GM18517 (cell line): ENCODE data around the gene BMP10.
"Not testable (repeated sequence)": the region's sequence is repeated elsewhere in the genome, so short reads cannot be mapped to it uniquely, and the experiment has no call there.

Source experiments
- ATAC-seq: cut with Tn5 transposase; IDR thresholded peaks from one replicate; pipeline ENCODE4 v1.9.1; 2021; ENCODE audit warnings: mild to moderate bottlenecking, moderate library complexity; ENCODE audit not compliant: unreplicated experiment

BMP10 gene

DNA sequence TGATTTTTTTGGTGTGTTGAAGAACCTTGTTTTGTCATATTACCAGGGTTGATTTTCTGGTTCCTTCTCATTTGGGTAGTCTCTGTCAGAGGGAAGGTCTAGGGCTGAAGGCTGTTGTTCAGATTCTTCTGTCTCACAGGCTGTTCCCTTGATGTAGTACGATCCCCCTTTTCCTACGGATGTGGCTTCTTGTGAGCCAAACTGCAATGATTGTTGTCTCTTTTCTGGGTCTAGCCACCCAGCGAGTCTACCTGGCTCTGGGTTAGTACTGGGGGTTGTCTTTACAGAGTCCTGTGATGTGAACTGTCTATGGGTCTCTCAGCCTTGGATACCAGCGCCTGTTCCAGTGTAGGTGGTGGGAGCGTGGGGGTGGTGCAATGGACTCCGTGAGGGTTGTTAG, 24.8 kb upstream of the BMP10 start:
- ATAC-seq, result not testable (repeated sequence)

DNA sequence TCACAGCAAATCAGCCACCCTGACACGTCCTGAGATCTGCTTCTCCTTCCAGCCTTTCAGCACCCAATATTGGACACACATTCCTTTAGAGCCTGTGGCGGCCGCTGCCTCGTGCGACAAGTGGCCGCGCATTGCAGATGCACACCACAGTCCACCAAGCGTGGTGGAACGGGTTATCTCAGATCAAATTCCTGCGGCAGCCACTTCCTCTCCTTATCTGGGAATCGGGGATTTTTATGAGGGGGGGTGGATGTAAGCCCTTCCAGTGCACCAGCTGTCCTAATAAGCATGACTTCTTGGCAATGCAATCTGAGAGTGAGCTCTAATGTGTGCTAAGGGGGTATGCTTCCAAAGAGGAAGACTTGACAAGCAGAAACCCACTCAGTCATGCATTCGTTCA, 18.3 kb upstream of the BMP10 start:
- ATAC-seq, result no peak

DNA sequence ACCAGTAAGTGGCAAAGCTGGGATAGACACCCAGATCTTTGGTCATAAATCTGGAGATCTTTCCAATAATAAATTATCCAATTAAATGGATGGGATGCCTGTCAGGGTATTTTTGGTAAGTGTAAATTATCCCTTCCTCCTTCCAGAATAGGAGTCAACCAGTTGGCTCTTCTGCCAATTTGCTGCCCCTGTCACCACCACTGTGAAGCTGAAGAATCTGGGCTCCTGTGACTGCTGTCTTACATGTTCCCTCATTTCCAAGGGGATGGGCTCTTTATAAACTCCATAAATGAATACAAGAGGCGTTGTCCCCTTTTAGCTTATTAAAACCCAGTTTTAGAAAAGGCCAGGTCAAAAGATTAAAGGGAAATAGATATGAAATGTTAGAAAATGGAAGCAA, 17.8 kb upstream of the BMP10 start:
- ATAC-seq, result no peak

DNA sequence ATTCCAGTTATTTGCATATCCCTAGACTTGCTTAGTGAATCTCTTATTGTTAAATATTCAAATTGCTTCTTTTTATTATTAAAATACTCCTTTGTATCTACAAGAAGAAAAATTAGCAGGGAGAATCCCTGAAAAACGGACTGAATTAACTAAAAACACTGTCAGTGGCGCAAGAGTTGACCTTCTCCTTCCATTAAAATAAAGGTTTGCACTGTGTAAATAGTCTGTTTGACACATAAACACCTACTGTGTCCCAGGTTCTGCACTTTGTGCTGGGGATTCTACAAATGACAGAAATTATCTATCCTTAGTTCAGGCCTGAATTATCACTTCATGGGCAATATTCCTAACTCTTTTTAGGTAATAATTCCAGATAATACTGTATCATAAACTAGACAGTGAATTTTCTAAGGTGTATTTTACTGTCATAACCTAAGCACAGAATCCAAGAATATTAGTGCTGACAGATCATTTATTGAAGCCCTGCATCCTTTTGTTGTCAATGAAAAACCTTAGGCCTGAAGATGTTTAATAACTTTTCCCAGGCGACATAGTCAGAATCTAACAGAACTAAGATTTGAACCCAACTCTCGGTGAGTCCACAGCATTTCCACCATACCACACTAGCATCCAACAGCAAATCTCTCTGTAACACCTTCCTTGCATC, 17.0 kb upstream of the BMP10 start:
- ATAC-seq, result no peak

DNA sequence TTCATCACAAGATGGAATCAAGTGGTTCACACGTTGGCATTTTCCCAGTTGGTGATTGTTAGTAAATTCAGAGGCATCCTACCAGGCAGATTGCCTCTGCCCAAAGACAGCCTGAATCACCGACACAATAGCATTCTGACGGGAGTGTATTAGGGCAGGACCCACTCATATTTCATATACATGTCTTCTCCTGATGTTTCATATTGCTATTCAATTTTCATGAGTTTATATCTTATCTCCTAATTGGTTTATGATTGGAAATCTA, 14.5 kb upstream of the BMP10 start:
- no peak for ATAC-seq

DNA sequence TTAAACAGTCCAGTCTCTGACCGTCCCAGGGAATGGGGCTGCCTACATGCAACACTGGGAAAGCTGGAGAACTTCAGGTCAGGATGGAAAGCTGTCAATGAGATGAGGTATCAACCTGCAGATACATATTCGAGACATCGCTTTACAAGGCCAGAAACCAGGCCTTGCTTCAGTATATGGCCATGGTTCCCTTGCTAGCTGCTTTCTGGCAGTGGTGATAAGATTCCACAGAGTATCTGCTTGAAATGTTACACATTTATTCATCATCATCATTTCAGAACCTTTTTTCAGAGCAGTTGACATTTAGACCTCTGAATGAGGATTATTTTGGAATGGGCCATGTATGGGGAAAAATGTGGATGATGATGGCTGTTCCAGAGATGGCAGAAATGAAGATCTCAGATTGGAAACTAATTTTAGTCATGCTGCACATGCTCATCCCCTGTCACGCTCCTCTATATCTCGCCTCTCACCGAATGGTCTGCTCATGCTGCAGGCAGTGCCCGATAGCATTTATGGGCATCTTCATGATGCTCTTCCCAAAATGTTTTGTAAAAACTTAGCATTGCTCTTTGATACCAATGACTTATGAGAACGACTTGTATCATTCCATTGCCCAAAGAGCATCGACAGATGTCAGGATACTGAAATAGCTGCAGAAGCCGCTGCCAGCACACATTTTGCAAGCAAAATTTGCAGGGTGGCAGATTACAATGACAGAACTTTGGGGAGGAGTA, 14.0 kb upstream of the BMP10 start:
- no peak for ATAC-seq

DNA sequence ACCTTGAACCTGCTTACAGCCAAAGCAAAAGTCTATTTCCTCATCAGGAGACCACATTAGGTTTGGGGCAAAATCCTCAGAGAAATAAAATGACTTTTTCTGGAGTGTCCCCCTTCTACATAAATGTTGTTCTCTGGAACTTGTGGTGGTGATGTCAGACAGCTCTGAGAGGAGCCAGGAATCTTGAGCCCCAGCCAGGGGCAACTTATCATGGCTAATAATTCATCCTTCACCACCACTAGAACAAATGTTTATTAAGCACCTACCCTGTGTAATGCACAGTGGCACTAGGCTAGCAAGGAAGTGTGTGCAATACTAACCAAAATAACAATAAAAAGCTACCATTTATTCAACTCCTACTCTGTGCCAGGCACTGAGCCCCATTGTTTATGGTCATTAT, 9.0 kb upstream of the BMP10 start:
- no peak for ATAC-seq

DNA sequence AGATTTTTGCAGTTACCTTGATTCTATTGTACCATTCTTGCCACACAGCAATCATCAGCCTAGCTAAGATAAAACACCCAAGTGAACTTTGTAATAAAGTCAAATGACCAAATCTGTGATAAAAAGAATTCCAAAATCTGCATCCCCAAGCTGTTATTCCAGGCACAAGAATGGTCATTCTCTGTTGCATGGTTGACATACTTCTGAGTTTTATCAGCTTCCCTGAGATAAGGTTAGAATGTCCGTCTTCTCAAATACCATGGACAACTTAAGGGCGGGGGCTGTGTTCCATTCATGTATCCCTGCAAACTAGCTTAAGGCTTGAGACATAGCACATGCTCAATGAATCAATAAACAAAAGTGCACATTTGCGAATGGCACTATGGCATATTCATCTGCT, 8.1 kb upstream of the BMP10 start:
- no peak for ATAC-seq

DNA sequence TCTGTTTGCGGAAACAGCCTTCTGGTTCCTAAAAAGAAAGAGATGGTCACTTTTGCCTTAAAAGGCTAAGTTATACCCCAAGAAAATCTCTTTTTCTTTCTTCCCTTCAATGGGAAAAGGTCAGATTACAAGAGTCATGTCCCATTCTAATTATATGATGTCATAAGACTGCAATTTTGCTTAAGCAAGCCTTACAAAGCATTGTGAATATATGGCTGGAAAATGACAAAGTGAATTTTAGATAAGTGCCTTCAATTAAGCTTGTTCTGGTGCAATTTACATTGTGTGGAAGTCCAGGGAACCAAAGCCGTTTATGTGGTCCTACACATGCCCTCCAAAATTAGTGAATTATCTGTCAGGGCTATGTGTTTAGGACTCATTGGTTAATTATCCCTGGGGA, 7.6 kb upstream of the BMP10 start:
- ATAC-seq, result no peak

DNA sequence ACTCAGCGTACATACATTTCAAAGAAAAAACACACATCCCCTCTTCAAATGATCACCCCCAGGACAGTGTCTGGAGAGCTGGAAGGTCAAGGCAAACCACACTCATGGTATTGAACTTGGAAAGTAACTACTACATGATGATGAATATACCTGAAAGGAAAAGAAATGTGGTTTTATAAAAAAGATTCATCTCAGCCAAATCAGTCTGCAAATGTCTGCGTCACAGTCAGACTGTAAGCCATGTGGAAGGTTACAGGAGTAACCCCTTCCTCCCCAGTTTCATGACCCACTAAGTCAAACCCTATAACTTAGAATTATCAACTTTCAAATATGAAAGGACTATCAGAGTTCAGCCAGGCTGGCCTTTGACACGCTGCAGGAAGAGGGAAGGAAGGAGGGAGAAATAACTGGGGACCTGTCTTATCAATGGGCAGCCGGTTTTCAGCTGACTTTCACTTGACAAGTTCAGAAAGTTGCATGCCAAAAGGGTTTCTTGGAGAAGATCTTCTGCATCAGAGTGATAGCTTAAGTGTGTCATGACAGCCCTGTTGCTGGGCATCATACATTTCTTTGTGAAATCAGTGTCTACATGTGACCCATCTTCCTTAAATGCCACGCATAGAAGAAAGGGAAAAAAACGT, 7.0 kb upstream of the BMP10 start:
- no peak for ATAC-seq

DNA sequence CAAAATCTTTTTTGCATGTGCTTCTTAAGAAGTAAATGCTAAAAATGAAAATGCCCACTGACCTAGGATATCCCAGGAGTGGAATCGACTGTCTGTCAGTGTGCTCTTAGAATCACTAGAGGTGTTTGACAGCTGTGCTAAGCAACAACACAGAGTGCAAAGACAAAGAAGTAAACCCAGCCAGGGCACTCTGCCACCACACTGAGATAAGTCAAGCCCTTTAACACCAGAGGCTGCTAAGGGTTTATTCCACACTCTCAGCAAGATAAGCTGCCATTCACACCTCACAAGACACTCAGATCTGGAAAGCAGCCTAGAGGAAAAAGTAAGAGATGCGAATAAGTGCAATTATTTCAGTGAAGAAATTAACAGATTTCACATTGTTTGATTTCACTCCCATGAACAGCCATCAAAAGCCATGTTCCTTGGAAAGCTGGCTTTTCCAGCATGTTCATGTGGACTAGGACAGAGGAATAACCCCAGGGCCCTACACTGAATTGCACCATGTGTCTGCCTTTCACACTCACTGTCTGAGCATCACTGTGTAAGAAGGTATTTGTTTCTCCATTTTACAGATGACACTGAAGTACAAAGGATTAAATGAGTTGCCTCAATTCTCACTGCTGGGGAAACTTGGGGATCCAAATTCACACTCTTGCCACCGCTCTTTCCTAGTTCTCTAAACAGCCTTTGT, 6.0 kb upstream of the BMP10 start:
- no peak for ATAC-seq

DNA sequence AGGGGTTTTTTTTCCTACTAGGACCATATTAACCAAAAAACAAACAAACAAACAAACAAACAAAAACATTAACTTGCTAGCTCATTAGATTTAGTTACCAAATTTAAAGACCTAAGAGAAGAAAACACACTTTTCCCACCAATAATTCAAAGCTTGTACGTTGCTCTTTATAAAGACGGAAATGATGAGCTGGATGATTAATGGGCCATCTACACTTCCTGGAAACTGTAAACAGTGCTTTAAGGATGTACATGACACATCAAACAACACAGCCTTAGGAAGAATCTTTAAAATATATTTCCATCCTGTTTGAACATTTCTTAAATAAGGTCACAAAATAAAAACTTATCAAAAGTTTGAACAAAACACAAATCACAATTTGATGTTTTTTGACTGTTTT, 982 bp downstream of the BMP10 start:
- no peak for ATAC-seq

DNA sequence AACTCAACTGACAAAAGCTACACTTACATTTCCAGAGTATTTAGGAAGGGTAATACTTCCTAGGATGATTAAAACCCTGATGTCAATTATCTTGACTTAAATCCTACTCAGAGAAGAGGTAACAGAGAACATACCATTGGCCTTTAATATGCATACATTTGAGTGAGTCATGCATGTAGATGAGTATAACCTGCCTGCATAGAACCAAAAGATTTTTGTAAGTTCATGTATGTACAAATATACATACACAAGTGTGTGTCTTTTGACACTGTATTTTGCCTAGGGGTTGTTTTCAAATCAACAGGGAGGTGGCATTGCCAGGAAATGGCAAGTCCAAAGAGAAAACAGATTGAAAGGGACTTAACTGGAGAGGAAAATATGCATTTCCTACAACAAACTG, 6.1 kb downstream of the BMP10 start:
- no peak for ATAC-seq

DNA sequence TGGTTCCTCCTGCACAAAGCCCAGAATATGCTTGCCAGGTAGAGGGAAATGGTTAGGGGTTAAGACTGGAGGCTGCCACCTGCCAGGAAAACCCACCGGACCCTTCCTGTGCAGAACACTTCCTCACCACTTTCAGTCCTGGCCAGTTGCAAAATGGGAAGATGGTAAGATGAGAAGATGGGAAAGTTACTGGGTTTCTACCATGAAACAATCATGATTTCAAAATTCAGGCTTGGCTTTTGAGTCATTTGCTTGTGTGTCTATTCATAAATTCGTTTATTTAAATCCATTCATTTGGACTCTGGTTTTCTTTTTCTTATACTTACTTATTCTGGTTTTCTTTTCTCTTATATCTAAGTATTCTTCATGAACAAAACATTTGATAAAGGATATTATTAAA, 7.2 kb downstream of the BMP10 start:
- no peak for ATAC-seq

DNA sequence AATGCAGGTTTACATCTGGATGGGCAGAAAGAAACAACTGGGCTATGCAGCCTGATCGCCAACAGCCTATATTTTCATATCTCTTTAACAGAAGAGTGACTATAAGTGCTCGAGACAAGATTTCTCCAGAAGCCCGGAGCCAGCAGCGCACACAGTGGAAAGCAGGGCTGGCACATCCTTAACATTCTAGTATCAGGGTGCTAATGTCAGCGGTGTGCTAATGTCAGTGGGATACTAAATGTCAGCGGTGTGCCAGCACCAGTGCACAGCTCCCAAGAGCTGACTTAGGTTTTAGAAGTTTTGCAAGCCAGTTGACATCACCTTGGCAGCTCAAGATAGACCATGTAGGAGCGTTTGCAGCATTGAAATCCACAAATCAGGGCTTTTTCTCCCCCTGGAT, 8.3 kb downstream of the BMP10 start:
- no peak for ATAC-seq

DNA sequence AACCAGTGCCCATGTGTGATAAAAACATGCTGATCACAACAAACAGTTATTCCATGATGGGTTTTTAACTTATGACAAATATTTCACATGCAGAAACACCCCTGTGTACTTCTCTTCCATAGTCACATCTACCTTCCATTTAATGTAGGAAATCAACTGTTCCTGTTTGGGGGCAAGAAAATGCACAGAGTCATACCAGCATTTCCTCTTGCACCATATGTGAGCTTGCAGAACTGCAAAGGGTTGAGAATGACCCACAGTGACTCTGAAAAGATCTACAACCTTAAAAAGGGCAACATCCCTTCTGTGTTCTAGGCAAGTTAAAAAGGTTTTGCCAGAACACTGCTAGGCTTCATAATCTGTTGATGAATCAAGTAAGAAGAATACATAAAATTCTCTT, 9.9 kb downstream of the BMP10 start:
- no peak for ATAC-seq

DNA sequence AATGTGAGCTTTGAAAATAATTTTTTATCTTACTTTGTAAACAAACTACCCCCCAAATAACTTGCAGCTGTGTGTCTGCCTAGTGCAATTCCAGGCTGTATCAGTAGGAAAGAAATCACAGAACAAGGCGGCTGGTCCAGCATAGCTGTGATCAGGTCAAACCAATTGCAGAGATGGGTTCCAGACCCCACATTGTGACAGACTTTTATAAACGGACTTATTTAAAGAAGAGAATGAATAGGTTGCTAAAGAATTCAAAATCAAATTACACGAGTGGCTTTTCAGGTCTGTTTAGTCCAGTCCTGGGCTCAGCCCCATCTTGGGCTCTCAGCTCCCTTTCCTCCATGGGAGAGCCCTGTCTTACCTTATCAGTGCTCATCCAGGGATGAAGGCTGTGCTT, 11.1 kb downstream of the BMP10 start:
- ATAC-seq, result no peak

DNA sequence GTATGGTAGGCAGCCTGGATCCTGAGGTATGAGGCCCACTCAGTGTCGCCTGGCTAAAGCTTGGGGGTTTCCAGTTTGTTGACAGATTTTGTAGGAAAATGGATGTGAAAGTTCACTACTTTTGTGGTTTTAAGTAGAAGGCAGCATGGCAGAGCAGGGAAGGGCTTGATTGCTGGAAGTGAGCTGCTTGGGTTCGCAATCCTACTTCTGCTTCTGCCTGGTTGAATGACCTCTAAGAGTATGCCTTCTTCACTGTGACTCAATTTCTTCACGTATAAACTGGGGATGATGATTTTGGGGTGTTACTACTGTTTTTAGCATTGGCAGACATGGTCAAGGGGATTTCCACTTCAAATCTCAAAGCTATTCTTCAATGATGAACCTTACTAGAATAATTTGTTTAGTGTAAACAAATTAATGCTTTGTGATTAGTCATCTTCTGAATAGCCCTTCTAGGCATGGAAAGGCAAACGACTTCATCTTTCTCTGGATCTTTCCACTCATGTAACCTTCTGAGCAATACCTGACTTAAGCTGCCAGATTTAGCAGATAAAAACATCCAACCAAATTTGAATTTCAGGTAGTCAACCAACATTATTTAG, 13.2 kb downstream of the BMP10 start:
- ATAC-seq, result no peak

DNA sequence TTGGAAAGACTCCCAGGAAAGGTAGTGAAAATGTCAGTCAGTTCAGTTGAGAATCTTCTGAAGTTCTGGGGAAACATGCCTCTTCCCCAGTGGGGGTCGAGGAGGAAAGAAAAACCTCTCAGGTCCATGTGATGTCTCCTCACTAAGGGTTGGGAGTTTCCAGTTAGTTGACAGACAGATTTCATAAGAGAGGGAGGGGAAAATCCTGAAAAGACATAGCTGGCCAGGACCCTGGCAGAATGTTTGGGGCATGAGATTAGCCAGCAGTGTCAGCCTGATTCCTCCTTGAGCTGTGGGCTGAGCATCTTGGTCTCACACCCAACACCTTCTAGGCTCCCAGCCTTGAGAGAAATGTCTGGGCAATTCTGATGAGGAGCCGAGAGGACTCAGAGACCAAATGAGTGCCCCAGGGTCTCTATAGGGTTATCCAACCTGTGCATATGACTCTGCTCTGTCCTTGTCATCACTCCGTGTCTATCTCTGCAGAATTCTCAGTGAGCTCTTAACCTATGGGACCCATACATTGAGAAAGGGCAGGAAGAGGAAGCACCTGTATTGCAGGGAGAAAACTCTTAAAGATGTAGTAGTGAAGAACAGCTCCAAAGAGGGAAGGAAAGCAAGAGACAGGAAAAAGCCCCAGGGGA, 13.9 kb downstream of the BMP10 start:
- ATAC-seq, result no peak

DNA sequence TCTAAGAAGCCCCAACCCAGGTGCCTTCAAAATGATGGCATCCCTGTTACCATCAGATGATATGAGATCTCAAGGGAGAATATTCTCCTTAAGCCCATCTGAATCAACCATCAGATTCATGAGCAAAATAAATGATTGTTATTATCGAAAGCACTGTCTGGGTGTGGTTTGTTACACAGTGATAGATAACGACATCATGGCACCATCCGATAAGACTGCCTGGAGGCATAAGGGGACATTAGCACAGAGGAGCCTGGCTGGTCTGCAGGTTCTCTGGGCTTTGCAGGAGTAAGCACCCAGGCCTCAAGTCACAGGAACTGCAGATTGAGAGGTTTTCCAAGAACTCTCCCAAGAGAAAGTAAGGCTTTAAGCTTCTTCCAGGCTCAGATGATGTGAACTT, 15.6 kb downstream of the BMP10 start:
- no peak for ATAC-seq

DNA sequence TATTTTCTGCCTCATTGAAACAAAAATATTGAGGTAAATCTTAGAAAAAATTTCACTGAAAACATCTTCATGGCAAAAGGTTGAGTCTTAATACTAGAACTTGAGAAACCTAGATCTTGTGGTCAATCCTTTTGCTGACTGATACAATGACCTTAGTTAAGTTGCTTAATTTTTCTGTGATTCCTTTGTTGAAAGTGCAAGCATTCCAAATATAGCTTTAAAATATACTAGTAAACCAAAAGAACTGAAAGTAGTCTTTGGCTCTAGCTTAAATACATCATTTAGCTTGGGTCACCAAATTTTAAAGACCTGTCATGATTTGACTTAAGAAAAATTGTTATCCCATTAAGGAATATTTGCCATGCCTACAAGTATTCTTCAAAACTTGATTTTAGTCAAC, 16.7 kb downstream of the BMP10 start:
- no peak for ATAC-seq
